Left cardiac atrium (tissue), 4 donors: ENCODE results near the gene SCFD2. TPM values are rescaled to one million over a fixed set of nuclear protein-coding genes. Genes with fewer than 3 reads are reported as not detected.

ENCODE experiments used
- ATAC-seq, 2 donors: fragments of 200-7000 bp; cut with Tn5 transposase; one replicate each; pipeline ENCODE4 v1.9.1; 2020; ENCODE audit warnings: mild to moderate bottlenecking in 2 of 2, moderate library complexity in 2 of 2
- DNase-seq: peaks from one replicate; pipeline ENCODE4 v3.0.0-alpha.2; 2020
- intact Hi-C, 2 donors: fragments of 100-400 bp; cut with DNase I; formaldehyde crosslinking; loops; one replicate each; pipeline versions ENCODE4 v1.14.1 to v1.15.1; 2022 to 2023
- total RNA-seq, 2 donors: library from RNA; stranded (reverse); fragmentation: NEBNext Ultra II Directional; extraction: Animal tissue kit (Norgen Biotek cat#: 25700); gene quantifications; one replicate each; pipeline ENCODE4 v1.2.1, GENCODE V29; 2021
- donor health status: DM: no; HTN: yes; CAD: no.
- donor health status: DM: no; HTN: yes; CAD: no; lungs with severe emphysema.
- donor health status: DM: yes; HTN: yes; CAD: no.
- donor health status: Dilated cardiomyopathy.

SCFD2 gene
- total RNA-seq, 2 donors from 2014 or later = 9.3 to 13.8 TPM

GRCh38 chr4:52912608-52913007 lies 453.3 kb downstream of the SCFD2 start:
- ATAC-seq (peak in 1 of 2 donors; percentile 59), DNase-seq (no peak)
- intact Hi-C loops = loop anchor here in 1 of 2 donors (5.0 kb wide), 1 partner anchor 45 kb away; no protein-coding TSS in a partner anchor

GRCh38 chr4:52911684-52912294 lies 454.1 kb downstream of the SCFD2 start:
- ATAC-seq (peak; percentile 32 to 43), DNase-seq (peak; percentile 80)
- intact Hi-C loops = loop anchor here in 1 of 2 donors (5.0 kb wide), 1 partner anchor 46 kb away; no protein-coding TSS in a partner anchor

GRCh38 chr4:52910115-52910514 lies 455.7 kb downstream of the SCFD2 start:
- ATAC-seq (no peak), DNase-seq (no peak)
- intact Hi-C loops = loop anchor here in 1 of 2 donors (5.0 kb wide), 1 partner anchor 47 kb away; no protein-coding TSS in a partner anchor

GRCh38 chr4:52907510-52907909 lies 458.4 kb downstream of the SCFD2 start:
- no peak for DNase-seq
- no peak for ATAC-seq
- intact Hi-C loops = no loop called here

GRCh38 chr4:52904421-52904820 lies 461.4 kb downstream of the SCFD2 start:
- ATAC-seq (no peak), DNase-seq (no peak)
- intact Hi-C loops = no loop called here

GRCh38 chr4:52903273-52903672 lies 462.6 kb downstream of the SCFD2 start:
- intact Hi-C loops = no loop called here
- DNase-seq (no peak), ATAC-seq (no peak)

- no peak for ATAC-seq
- DNase-seq = no peak
- intact Hi-C loops = no loop called here
Measured at GRCh38 chr4:52894443-52894842, 471.4 kb downstream of the SCFD2 start.

GRCh38 chr4:52892880-52893279 lies 473.0 kb downstream of the SCFD2 start:
- intact Hi-C loops = no loop called here
- ATAC-seq = no peak
- DNase-seq = no peak

- DNase-seq = no peak
- intact Hi-C loops = no loop called here
- no peak for ATAC-seq
Measured at GRCh38 chr4:52891743-52892142, 474.1 kb downstream of the SCFD2 start.

- intact Hi-C loops = no loop called here
- no peak for DNase-seq
- ATAC-seq = no peak
Measured at GRCh38 chr4:52890521-52890791, 475.4 kb downstream of the SCFD2 start.

GRCh38 chr4:52889778-52890520 lies 475.9 kb downstream of the SCFD2 start:
- intact Hi-C loops = no loop called here
- ATAC-seq (no peak), DNase-seq (no peak)

GRCh38 chr4:52889354-52889753 lies 476.5 kb downstream of the SCFD2 start:
- no peak for DNase-seq
- intact Hi-C loops = no loop called here
- ATAC-seq = no peak

- intact Hi-C loops = no loop called here
- no peak for DNase-seq
- ATAC-seq = no peak
Measured at GRCh38 chr4:52884994-52885393, 480.9 kb downstream of the SCFD2 start.

- DNase-seq (no peak), ATAC-seq (no peak)
- intact Hi-C loops = no loop called here
Measured at GRCh38 chr4:52883707-52884669, 481.9 kb downstream of the SCFD2 start.

- DNase-seq (no peak), ATAC-seq (no peak)
- intact Hi-C loops = no loop called here
Measured at GRCh38 chr4:52883183-52883621, 482.7 kb downstream of the SCFD2 start.

- intact Hi-C loops = no loop called here
- no peak for ATAC-seq
- no peak for DNase-seq
Measured at GRCh38 chr4:52880994-52881393, 484.9 kb downstream of the SCFD2 start.

GRCh38 chr4:52879471-52879870 lies 486.4 kb downstream of the SCFD2 start:
- ATAC-seq (no peak), DNase-seq (no peak)
- intact Hi-C loops = loop anchor here in 1 of 2 donors (10.0 kb wide), 1 partner anchor 65 kb away; no protein-coding TSS in a partner anchor

GRCh38 chr4:52877694-52878093 lies 488.2 kb downstream of the SCFD2 start:
- ATAC-seq = no peak
- intact Hi-C loops = loop anchor here in 1 of 2 donors (10.0 kb wide), 1 partner anchor 67 kb away; no protein-coding TSS in a partner anchor
- DNase-seq = no peak

- ATAC-seq (peak; percentile 80 to 86), DNase-seq (no peak)
- intact Hi-C loops = loop anchor here in 1 of 2 donors (10.0 kb wide), 1 partner anchor 68 kb away; no protein-coding TSS in a partner anchor
Measured at GRCh38 chr4:52877036-52877435, 488.8 kb downstream of the SCFD2 start.
